Neural crest cell (in vitro differentiated cells): Measurements from ENCODE around the gene GPR68. TPM values are rescaled to one million over a fixed set of nuclear protein-coding genes. Genes with fewer than 3 reads are reported as not detected.
A peak's percentile ranks its signal among the peaks of the same experiment; 100 is the strongest.

Source experiments
- DNase-seq: peaks from one replicate; pipeline ENCODE4 v3.0.0; 2021; ENCODE audit warnings: low read depth, mixed read lengths, low spot score
- H3K27ac Mint-ChIP-seq: one replicate; pipeline ENCODE4 v1.8.0; 2021; ENCODE audit warnings: mild to moderate bottlenecking, mixed read lengths; ENCODE audit not compliant: unreplicated experiment
- H3K27me3 Mint-ChIP-seq: 2 replicates; pipeline ENCODE4 v1.8.0; 2021; ENCODE audit warnings: low read depth, mild to moderate bottlenecking, mixed read lengths
- H3K36me3 Mint-ChIP-seq: 2 replicates; pipeline ENCODE4 v1.8.0; 2021; ENCODE audit warnings: low read depth, mild to moderate bottlenecking, mixed read lengths
- H3K4me1 Mint-ChIP-seq: 2 replicates; pipeline ENCODE4 v1.8.0; 2021; ENCODE audit warnings: mixed read lengths
- H3K4me3 Mint-ChIP-seq: one replicate; pipeline ENCODE4 v1.8.0; 2021; ENCODE audit warnings: mild to moderate bottlenecking, mixed read lengths
- H3K9me3 Mint-ChIP-seq: 2 replicates; pipeline ENCODE4 v1.8.0; 2021; ENCODE audit warnings: mixed read lengths
- long read RNA-seq: library from polyadenylated mRNA; unstranded; transcript quantifications from one replicate; pipeline ENCODE4 v2.0.0, GENCODE V29; 2020
- total RNA-seq: library from RNA; stranded (reverse); gene quantifications from 2 replicates; pipeline ENCODE4 v1.2.1, GENCODE V29; 2021
- TF ChIP-seq, protein P1 (sequence below): fragments of 200-600 bp; sonication (generic); conservative IDR thresholded peaks from 2 replicates; pipeline ENCODE4 v1.5.0; 2021; ENCODE audit warnings: antibody characterized with exemption, mild to moderate bottlenecking

GPR68 gene, protein sequence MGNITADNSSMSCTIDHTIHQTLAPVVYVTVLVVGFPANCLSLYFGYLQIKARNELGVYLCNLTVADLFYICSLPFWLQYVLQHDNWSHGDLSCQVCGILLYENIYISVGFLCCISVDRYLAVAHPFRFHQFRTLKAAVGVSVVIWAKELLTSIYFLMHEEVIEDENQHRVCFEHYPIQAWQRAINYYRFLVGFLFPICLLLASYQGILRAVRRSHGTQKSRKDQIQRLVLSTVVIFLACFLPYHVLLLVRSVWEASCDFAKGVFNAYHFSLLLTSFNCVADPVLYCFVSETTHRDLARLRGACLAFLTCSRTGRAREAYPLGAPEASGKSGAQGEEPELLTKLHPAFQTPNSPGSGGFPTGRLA
- total RNA-seq, result 0.14 and 0.36 TPM in 2 replicates
- long read RNA-seq, result 0 reads

DNA sequence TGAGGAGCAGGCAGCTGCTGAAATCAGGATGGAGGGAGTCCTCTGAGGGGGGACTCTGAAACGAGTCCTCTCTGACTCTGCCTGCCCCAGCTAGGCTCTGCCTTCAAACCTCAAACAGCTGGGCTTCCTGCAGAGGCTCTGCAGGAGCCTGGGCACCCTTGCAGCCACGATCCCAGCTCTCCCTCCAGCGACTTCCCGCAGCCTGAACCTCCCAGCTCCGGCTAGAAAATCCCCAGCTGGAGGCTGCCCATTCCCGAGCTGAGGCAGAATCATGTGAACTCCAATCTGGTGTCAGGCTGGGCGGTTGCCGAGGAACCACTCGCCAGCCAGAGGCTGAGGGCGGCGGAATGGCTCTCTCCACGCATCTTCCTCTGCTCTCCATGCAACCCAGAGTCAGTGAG is at the start of gene GPR68:
TSS of gene GPR68 (minus strand) at position 204 of the 401 bp plus-strand sequence. CDS start 9,654 bp downstream, outside the sequence.
- Mint-ChIP-seq H3K27me3 (peaks cover 15% of the 10 kb centered on the region), H3K9me3 (peaks cover 2% of the 10 kb centered on the region), H3K4me3 (no peak within 1 kb of the TSS), H3K27ac (no peak within 1 kb of the TSS), H3K4me1 (no peaks in the 10 kb centered on the region), H3K36me3 (no peaks in the 10 kb centered on the region)
- TF ChIP-seq, protein P1, sequence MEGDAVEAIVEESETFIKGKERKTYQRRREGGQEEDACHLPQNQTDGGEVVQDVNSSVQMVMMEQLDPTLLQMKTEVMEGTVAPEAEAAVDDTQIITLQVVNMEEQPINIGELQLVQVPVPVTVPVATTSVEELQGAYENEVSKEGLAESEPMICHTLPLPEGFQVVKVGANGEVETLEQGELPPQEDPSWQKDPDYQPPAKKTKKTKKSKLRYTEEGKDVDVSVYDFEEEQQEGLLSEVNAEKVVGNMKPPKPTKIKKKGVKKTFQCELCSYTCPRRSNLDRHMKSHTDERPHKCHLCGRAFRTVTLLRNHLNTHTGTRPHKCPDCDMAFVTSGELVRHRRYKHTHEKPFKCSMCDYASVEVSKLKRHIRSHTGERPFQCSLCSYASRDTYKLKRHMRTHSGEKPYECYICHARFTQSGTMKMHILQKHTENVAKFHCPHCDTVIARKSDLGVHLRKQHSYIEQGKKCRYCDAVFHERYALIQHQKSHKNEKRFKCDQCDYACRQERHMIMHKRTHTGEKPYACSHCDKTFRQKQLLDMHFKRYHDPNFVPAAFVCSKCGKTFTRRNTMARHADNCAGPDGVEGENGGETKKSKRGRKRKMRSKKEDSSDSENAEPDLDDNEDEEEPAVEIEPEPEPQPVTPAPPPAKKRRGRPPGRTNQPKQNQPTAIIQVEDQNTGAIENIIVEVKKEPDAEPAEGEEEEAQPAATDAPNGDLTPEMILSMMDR, result no peak
- no peak for DNase-seq

DNA sequence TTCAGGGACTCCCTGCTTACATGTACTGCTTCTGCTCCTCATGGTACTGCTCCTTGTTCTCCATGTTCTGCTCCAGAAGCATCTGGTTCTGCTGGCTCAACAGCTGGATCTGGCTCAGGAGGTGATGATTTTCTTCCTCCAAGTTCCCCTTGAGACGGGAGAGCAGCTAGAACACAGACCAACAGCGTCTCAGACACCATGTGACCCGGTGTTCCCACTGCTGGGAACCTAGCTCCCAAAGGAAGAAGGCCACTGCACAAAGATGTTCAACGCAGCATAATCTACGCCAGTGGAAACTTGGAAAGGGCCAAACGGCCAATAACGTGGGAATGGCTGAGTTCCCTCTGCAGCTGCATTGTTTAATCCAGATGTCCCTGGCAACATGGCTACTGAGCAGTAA is 49.6 kb upstream of the GPR68 start:
- Mint-ChIP-seq H3K4me1 (no peaks in the 10 kb centered on the region), H3K36me3 (peaks cover 24% of the 10 kb centered on the region), H3K9me3 (no peaks in the 10 kb centered on the region), H3K27ac (no peak overlapping the region), H3K4me3 (no peak overlapping the region), H3K27me3 (no peaks in the 10 kb centered on the region)
- no peak for DNase-seq
- TF ChIP-seq, protein P1, result no peak

DNA sequence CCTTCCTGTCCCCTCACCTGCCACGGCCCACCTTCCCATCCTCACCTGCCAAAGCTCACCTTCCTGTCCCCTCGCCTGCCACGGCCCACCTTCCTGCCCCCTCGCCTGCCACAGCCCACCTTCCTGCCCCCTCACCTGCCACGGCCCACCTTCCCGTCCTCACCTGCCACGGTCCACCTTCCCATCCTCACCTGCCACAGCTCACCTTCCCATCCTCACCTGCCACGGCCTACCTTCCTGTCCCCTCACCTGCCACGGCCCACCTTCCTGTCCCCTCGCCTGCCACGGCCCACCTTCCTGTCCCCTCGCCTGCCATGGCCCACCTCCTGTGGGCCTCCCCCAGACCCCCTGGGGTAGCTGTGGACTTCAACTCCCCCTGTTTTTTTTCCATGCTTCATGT is 48.8 kb upstream of the GPR68 start:
- no peaks in the 10 kb centered on the region for H3K9me3 Mint-ChIP-seq
- no peaks in the 10 kb centered on the region for H3K27me3 Mint-ChIP-seq
- peak overlapping the region; percentile 29 for H3K27ac Mint-ChIP-seq
- peaks cover 20% of the 10 kb centered on the region for H3K36me3 Mint-ChIP-seq
- no peaks in the 10 kb centered on the region for H3K4me1 Mint-ChIP-seq
- no peak for DNase-seq
- H3K4me3 Mint-ChIP-seq, result no peak overlapping the region
- TF ChIP-seq, protein P1, result no peak

DNA sequence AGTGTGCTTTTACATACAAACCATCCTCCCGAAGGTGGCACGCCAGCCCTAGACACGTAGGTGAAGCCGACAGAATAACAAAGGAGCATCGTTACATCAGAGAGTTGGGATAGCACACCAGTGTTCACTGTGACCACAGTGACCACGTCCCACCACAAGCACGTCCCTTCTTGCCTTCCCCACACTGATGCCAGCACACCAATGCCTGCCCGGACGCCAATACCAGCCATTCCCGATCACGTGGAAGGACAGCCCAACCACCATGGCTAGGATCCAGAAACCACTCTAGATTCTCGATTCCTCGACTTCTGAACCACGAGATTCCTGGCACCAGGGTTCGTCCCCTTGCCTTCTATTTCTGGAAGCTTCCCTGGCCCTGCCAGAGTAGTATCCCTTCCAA is 48.0 kb upstream of the GPR68 start:
- TF ChIP-seq, protein P1, result no peak
- H3K27ac Mint-ChIP-seq, result no peak overlapping the region
- H3K9me3 Mint-ChIP-seq, result no peaks in the 10 kb centered on the region
- no peaks in the 10 kb centered on the region for H3K27me3 Mint-ChIP-seq
- H3K36me3 Mint-ChIP-seq, result peaks cover 20% of the 10 kb centered on the region
- DNase-seq, result no peak
- H3K4me1 Mint-ChIP-seq, result no peaks in the 10 kb centered on the region
- H3K4me3 Mint-ChIP-seq, result no peak overlapping the region

DNA sequence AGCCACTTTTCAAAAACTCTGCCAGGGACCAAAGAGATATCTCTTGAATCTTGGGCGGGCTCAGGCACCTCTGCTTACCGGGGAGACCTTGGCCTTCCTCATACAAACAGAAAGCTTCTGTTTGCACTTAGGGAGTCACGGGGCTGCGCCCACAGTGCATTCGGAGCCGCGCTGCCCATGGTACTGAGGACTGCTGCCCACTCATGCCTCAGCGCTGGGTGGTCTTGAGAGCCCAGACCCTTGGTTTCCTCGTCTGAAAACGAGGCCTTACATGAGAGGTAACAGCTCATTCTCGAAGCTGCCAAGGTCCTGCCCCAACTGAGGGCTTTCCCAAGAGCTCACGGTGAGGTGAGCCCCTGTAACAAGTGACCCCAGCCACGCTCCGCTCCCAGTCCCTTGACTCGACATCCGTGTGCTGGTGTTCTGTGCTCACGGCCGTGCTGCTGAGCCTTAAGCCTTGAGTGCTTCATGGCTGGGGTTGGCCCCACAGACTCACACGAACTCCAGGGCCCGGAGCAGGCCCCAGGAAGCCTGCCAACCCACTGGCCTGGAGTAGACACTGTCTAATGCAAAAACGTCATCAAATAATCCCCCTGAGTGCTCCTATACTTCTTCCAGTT is 47.4 kb upstream of the GPR68 start:
- peaks cover 20% of the 10 kb centered on the region for H3K36me3 Mint-ChIP-seq
- TF ChIP-seq, protein P1, result no peak
- no peak overlapping the region for H3K27ac Mint-ChIP-seq
- no peak overlapping the region for H3K4me3 Mint-ChIP-seq
- no peaks in the 10 kb centered on the region for H3K4me1 Mint-ChIP-seq
- no peak for DNase-seq
- no peaks in the 10 kb centered on the region for H3K9me3 Mint-ChIP-seq
- H3K27me3 Mint-ChIP-seq, result no peaks in the 10 kb centered on the region
